NCI-H82 (cell line): ENCODE measurements around the gene DCXR.

ENCODE experiments used
- DNase-seq: peaks from one replicate; lab custom pipeline; 2025; lab: John Stamatoyannopoulos, UW

The DCXR gene

DNA sequence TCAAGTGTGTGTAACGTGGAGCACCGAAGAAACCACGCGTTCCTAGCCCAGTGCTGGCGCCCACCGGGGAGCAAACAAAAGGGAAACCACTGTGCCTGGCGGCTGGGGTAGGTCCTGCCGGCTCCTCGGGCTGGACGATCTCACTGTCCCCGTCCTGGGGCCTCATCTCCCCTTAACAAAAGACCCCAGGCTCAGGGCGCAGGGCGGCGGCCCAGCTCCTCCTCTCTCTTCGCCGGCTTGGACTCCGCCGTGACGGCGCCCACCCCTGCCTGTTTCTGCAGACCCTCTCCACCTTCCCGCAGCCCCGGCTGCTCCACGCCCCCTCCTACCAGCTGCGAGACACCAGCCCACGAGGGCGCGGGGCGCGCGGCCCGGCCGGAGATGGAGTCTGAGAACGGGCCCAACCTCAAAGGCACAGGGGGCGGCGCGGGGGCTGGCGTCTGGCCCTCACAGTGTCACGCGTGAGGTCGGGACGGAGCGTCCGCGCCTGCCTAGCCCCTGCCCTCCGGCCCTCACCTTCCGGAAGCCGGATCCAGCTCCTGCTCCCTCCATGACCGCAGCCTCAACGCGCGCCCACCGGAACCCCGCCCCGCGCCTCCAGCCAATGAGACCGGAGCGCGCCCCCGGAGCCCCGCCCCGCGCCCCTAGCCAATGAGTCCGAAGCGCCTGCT, 15.1 kb downstream of the DCXR start, which contains the start of gene CENPX:
TSS of gene CENPX (minus strand) at position 569 of the 671 bp plus-strand sequence. CDS start at position 552, 17 bp downstream.
- DNase-seq = peak; percentile 58

DNA sequence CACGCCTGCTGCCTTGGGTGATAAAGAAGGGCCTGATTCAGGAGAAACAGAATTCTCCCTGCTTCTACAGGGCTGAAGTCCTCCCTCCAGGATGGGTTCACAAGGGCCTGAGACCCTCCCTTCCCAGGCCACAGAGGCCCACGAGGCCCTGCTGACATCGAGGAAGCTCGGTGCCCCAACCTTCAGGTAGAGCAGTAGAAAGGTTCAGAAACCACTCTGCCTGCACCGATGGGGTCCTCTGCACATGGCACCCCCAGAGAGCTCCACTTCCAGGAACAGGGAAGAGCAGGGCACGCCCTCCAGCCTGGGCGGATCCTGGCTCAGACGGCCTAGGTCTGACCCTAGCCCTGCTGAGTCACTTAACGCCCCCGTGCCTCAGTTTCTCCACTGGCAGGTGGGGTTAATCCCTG, 15.6 kb downstream of the DCXR start:
- DNase-seq = no peak

DNA sequence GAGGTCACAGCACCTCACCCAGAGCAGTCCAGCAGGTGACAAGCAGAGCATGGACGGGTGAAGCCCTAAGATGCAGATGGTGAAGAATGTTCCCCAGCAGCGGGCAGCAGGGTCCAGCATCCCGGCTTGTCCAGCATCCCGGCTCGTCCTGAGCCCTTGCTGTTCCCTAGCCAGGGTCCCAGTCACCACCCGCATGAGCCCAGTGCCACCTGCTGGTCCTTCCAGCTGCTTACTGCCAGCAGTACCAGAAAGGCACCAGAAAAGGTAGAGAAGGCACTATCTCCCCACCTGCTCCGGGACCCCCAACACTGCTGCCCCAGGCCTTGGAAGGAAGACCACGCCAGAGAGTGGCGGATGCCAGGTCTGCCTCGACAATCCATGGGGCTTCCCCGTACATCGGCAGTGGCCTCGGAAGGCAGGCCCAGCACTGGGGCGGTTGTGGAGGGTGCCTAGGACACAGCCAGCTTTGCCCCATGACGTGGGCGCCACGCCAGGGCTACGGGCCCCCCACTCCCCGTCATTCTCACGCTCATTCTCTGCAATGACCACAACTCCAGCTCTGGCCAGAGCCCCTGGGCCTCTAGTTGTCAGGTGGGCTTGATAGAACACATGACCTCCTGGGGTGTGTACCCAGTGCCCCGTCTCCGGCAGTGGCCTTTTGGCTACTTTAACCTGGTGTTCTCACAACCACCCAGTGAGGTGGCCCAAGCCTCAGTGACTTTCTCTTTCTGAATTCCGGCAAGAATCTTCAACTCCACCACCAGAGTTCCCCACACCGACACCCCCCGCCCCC, 16.2 kb downstream of the DCXR start:
- peak; percentile 72 for DNase-seq

DNA sequence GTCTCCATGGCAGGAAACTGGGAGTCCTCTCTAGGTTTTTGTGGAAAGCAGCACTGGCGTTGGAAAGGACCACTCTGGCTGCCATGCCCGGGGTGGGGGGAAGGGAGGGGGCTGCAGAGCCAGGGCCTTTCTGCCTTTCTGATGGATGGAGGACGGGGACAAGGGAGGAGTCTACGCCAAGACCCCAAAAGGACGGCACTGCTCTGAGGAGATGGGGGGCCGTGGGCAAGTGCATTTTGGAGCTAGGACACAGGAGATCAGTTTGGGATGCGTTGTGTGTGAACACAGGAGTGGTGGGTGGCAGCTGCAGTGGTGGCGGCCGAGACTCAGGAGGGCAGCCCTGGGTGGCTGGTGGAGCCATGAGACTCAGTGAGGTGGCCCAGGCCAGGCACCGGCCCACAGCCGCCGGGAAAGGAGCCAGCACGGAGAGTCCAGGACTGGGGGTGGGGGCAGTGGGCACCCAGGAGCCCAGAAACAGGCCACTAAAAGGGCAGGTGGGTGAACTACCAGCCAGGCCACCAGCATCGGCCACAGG, 16.9 kb downstream of the DCXR start:
- DNase-seq = no peak

DNA sequence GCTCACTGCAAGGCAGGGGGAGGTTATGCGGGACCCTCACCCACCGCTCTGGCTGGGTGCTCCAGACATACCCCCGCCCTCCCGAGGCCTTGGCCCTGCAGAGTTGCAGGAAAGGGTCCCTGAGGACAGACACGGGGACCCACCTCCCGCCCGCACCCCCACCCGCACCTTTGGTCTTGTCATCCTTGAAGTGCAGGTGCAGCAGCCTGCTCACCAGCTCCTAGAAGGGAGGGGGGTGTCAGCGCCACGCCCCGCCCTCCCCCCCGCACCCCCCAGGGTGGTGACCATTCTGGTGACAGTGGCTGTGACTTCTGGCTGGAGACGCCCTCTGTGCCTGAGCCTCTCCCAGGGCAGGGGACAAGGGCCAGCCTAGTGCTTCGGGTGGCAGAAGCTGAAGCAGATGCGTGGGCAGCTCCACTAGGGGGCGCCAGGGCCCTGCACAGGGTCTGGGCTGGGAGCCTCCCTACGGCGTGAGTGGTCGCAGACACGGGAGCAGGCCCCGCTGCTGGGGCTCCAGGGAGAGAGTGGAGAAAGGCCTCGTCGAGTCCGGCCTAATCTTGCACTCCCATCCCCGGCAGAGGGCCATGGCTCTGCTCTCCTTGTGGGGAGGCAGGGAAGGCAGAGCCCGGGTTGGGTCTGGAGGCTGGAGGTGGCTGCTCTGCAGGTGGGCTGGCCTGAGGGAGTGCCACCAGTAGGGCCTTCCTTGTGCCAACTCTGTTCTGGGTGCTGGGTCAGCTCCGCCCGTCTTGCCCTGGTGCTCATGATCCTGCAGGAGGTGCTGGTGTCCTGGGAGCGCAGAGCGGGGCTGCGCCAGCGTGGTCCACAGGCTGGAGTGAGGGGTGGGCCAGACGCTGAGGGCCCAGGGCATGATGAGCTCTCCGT, 17.6 kb downstream of the DCXR start:
- peak; percentile 84 for DNase-seq

DNA sequence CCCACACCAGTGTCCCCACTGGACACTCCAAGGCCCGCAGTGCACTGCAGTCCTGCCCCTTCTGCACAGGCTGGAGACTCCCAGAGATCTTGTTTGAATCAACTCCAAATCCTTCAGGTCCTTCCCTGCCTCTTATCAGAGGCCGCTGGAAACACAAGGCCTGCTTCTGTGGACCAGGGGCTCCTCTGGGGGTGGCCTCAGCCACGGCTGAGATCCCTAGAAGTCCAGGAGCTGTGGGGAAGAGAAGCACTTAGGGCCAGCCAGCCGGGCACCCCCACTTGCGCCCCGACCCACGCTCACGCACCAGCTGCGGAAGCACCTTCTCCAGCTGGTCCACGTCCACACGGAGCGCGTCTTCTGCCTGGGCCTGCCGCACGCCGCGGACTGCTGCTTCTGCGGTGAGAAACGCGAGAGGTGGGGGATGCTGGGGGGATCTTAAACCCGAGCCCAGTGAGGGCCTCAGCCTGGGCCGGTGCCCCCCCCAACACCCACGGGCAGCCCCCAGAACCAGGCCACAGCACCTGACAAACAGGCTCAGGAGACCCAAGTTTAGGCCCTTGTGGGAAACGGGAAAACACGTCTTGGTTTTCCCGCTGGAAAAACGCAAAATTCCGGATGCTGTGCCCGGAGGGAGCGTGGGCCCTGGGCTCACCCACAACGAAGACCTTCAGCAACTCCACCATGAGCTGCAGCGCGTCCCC, 18.4 kb downstream of the DCXR start:
- DNase-seq = no peak

DNA sequence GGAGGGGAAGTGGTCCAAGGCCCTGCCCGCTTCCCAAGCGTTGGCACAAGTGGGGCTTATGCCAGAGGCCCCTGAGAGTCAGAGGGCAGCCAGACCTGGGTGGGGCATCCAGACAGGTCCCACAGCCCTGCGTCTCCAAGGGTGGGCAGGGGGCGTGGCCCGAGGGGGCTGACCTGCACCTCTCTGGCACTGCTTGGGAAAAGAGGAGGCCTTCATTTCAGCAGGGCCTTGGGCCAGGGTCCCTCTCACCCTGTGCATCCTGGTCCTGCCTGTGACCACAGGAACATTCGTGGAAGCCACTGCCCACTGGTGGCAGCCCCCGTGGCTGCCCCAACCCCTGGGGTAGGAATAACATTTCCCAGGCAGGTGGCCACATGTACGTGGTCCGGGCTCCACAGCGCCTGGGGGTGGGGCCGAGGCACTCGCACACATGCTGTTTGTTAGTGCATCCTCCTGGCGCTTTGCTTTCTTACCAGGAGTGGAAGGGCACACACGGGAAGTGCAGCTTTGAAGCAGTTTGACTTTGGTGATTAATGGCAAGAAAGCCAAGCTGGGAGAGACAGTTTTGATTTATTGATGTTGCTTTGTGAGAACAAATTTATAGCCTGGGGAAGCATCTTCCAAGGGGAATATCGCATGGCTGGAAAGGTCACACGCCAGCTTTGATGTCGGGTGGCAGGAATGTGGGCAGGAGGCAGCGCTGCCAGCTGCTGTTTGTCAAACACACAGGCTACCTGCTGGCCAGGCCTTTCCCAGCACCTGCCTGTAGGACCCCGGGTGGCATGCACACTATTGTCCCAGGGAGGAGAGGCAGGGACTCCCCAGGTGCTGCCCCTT, 19.1 kb downstream of the DCXR start:
- peak; percentile 28 for DNase-seq

DNA sequence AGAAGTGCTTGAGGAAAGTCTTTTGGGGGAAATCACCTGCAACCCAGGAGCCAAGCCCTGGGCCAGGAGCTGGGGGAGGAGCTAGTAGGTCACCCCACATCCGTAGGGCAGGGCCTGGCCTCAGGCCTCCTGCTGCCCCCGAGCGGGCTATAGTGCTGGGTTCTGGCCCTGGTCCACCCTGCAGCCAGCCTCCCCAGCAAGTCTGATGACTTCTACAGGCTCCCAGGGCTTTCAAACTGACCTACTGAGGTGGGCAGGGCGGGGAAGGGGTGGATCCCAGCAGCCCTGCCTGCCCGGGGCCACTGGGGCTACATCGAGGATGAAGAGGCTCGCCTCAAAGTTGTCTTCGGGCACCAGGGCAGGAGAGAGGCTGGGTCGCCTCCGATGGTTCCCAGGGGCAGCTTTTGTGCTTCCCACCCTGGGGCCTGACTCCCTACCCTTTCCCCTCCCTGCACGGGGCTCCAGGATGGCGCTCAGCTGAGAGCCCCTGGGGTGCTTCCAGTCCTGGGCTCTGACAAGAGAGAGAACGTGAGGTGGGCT, 19.8 kb downstream of the DCXR start:
- no peak for DNase-seq

DNA sequence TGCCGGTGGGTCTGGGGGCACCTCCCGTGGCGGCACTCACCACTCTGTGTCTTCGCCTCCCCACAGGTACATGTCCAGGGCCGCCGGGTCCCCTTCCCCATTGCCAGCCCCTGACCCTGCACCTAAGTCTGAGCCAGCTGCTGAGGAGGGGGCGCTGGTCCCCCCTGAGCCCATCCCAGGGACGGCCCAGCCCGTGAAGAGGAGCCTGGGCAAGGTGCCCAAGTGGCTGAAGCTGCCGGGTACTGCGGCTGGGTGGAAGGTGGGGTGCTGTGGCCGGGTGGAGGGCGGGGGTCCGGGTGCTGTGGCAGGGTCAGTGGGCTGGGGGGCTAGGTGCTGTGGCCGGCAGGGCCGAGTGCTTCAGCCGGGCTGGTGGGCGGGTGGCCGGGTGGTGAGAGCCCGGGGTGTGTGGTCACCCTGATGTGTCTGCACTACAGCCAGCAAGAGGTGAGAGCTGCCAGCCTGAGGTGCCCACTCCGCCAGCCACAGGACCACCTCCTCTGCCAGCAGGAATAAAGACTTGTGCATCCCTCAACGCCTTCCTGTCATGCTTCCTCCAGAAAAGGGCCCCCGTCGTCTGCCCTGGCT, 20.5 kb downstream of the DCXR start:
- no peak for DNase-seq

DNA sequence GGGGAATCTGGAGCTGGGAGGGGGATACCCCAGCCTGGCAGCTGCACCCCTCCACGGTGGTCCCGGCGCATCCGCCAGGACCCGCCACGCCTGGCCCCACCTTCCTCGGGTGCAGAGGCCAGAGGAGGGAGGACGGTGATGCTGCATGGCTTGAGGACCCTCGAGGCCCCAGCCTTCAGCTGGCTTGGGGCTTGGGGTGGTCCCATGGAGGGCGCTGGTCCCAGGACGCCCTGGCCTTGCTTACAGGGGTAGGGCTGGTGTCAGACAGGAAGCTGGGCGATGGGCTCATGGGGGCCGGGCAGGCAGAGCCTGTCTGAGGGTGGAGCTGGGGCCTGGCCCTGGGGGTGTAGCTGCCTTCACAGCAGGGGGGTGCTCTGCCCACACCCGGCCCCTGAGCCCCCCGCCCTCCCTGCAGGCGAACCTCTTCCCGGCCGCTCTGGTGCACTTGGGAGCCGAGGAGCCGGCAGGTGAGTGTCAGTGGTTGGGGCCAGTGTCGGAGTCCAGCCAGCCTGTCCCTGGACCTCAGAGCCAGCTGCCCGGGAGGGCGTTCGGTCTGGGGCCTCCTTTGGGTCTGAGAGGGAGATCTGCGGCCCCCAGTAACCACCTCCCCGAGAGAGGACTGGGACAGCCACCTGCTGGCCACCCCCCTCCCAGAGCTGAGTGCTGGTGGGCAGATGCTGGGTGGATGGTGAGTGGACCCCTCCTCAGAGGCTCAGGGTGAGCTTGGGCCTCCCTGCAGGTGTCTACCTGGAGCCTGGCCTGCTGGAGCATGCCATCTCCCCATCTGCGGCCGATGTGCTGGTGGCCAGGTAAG, 21.2 kb downstream of the DCXR start:
- no peak for DNase-seq

DNA sequence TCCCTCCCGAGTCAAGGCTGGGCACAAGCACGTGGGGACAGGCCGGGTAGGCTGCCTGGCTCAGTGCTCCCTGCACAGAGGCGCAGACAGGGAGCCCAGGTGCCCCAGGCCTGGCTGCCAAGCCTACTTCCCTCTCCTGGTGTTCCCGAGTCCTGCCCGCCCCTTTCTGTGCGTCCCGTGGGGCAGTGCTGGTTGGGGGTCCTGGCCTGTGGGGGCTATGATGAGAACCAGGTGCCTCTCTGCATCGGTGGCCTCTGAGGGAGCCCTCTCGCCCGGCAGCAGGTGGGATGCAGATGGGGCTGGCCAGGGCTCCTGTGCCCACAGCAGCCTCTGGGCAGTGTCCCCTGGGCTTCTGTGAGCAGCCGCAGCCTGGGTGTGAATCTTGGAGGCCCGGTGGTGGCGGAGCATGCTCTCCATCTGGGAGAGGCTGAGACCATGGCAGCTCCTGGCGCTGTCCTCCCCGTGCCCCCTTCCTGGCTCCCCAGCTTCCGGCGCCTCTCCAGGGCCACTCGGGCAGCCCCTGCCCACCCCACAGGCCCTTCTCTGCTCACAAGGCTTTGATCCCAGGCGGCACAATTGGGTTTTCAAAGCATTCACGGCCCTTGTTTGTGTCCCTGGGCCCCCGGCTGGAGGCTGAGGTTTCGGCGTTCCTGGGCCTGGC, 22.1 kb downstream of the DCXR start:
- DNase-seq = no peak

DNA sequence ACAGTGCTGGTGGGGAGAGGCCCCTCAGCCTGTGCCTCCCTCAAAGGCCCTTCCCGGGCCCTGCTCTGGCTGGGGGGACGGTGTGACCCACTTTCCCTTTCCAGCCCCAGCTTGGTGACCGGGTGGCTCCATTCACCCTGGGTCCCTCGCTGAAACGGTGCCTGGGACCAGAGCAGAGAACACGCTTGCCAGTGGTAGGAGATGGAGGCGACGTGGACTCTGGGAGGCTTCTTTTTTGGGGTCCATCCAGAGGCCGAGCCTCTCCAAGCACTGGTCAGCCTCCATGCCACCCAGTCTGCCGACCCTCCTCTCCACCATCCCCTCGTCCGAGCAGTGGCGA, 22.6 kb downstream of the DCXR start:
- DNase-seq = no peak

DNA sequence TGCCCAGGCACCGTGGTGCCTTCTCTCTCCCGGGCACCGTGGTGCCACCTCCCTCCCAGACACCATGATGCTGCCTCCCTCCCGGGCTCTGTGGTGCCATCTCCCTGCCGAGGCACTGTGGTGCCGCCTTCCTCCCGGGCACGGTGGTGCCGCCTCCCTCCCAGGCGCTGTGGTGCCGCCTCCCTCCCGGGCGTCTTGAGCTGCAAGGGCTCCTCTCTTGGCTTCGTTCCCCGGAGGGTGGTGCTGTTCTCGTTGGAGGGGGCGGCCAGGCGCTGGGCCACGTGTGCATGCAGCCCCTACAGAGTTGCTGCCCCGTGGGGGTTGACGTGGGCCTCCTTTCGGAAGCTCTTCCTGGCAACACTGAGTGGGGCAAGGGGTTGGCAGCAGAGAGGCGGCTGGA, 23.1 kb downstream of the DCXR start:
- DNase-seq = no peak

DNA sequence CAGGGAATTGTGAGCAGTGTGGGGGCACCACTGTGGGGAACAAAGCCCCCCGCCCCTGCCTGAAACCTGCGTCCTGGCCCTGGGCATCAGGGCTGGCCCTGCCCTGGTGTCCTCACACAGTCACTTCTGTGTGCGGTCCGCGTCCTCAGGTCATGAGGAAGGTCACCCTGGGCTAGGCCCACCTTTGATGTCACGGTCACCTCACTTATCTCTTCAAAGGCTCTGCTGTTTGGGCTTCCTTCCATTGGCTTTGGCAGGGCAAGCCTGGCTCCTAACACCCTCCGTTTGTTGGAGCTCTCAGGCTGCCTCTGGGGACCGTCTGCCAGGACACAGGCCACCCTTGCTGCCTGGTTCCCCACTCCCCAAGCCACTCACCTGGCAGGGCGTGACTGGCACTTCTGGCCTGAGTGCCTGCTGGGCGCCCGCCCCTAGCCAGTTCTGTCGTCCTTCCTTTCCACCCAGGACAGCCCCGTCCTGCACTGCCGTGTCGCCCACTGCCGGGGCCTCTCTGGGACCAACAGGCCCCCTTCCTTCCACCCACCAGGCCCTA, 23.6 kb downstream of the DCXR start:
- no peak for DNase-seq

DNA sequence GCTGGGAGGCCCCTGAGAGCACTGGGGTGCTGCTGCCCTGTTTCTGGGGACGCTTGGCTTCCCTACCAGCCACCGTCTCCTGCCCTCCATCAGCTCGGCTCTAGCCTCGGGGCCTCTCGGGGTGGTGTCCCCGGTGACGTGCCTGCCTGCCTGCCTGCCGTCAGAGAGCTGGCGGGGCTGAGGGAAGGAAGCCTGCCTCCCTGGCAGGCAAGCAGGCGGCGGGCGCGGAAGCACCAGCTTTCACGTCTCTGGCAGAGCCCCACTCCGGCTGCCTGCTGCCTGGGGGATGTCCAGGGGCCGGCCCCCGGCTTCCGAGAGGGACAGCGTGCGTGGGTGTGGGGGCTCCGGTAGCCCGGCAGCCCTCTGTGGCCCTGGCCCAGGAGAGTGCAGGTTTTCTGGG, 24.2 kb downstream of the DCXR start:
- no peak for DNase-seq

DNA sequence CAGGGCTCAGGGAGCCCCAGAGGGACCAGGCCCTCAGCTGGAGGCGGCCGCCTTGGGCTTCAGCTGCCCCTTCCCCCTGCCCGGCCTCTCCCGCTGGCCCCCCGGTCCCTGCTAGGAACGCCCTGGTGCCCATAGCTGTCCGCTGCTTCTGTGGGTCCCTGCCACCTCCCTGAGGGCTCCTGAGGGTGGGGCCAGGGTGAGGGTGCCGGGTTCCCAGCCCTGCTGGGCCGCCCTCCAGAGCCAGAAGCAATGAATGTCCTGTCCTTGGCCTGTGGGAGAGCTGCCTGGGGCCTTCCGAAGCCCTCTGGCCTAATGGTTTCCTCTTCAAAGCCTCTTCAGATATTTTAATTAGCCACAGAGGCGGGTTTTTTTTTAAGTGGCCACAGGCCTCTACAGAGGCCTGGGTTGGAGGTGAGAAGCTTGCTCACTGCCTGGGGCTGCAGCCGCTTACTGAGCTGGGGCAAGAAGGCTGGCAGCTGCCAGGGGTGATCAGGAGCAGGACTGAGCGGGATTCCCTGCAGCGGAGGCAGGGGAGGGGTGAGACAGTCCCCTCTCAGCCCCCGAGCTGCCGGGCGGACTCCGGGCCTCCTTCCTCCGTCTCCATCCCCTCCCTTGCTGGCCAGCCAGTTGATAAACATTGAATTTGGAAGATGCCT, 24.7 kb downstream of the DCXR start:
- no peak for DNase-seq

DNA sequence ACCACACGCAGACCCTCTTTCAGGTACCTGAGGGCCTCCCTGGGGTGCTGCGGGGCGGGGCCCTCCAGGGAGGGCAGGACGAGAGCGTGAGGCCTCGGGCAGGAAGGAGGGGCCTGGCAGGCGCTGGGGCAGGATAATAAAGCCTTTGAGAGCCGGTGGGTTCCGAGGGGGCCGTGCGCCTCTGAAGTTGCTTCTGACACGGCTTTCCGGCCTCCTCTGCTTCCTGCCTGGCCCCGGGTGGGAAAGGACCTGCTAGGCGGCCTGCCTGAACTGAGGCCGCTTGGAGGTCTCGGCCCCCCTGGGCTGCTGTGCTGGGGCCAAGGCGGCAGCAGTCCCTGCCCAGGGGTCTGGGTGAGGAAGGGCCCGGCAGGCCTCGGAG, 25.2 kb downstream of the DCXR start:
- no peak for DNase-seq

DNA sequence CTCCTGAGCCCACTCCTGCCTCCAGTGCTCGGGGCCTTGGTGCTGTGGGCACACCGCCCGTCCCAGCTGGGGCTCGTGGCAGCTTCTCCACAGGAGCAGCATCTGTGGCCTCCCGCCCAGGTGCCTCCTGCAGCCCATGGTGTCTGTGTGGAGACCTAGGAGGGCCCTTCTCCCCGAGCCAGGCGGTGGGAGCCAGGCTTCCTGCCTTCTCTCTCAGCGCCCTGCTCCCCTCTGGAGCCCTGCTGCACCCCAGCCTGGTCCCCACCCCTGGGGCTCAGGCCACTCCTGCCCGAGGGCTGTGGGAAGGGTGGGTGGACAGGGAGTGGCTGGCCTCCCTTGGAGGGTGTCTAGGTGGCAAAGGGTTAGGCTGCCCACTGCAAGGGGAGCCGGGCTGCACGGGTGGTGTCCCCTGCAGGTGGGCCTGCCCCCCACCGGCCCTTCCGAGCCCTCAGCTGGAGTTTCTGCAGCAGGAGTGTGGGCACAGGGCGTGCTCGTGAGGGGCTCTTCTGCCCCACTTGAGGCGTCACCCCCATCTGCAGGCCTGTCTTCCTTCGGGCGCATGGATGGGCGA, 25.8 kb downstream of the DCXR start:
- no peak for DNase-seq
